GM12878 (cell line): Measurements from ENCODE around the gene NAV2. TPM values are rescaled to one million over a fixed set of nuclear protein-coding genes. Genes with fewer than 3 reads are reported as not detected.

Experiments
- ATAC-seq: fragments of 200-7000 bp; cut with Tn5 transposase; 3 replicates; pipeline ENCODE4 v1.9.1; 2020; ENCODE audit warnings: mild to moderate bottlenecking, moderate library complexity
- BruUV-seq: library from RNA; stranded (reverse); fragments of 400-500 nt; replicated peaks from 2 replicates; lab custom pipeline; 2021; lab: Mats Ljungman, UMichigan
- CTCF ChIA-PET: fragments of 300-600 bp; sonication (Branson Sonifier 250); formaldehyde crosslinking; extraction: SDS; loops from one replicate; lab custom pipeline; 2021; ENCODE audit warnings: inconsistent platforms; lab: Yijun Ruan, JAX
- POLR2A ChIA-PET: fragments of 350-600 bp; formaldehyde crosslinking; extraction: SDS; loops from one replicate; lab custom pipeline; 2021; ENCODE audit warnings: inconsistent platforms; lab: Charles Lee
- RAD21 ChIA-PET: fragments of 300-600 bp; sonication (Branson Sonifier 250); formaldehyde crosslinking; loops from one replicate; lab custom pipeline; 2023; ENCODE audit warnings: antibody characterized with exemption; ENCODE audit not compliant: unreplicated experiment; lab: Charles Lee
- SMC1A ChIA-PET: fragments of 300-600 bp; sonication (Branson Sonifier 250); formaldehyde crosslinking; loops from one replicate; lab custom pipeline; 2023; ENCODE audit not compliant: unreplicated experiment, uncharacterized antibody; lab: Charles Lee
- DNase-seq: peaks from one replicate; pipeline ENCODE4 v3.0.0-alpha.2; 2011; ENCODE audit warnings: low read depth, low spot score
- FAIRE-seq: peaks from 3 replicates; lab custom pipeline; 2011; peaks lifted over from hg19 to GRCh38; lab: Jason Lieb, UNC
- H2AFZ ChIP-seq: 2 replicates; pipeline ENCODE4 v1.6.0; 2011; ENCODE audit warnings: low read depth, low read length, control low read depth; ENCODE audit not compliant: control insufficient read depth
- H3K27ac ChIP-seq: 2 replicates; pipeline ENCODE4 v1.5.1; 2011; ENCODE audit warnings: control low read depth; ENCODE audit not compliant: control insufficient read depth, insufficient read depth
- H3K27me3 ChIP-seq, 2 experiments: replicated peaks in 1 of 2; 2 replicates each; pipeline versions ENCODE4 v1.6.0 to v1.6.1; 2011; ENCODE audit warnings: low read length in 1 of 2; ENCODE audit not compliant: control insufficient read depth in 2 of 2, insufficient read depth in 2 of 2
- H3K36me3 ChIP-seq, 2 experiments: 2 replicates each; pipeline ENCODE4 v1.5.1; 2011; ENCODE audit warnings: low read length in 1 of 2; ENCODE audit not compliant: control insufficient read depth in 2 of 2, insufficient read depth in 2 of 2
- H3K4me1 ChIP-seq: 2 replicates; pipeline ENCODE4 v1.6.1; 2011; ENCODE audit warnings: mild to moderate bottlenecking, low read length, moderate library complexity, mixed read lengths; ENCODE audit not compliant: control insufficient read depth, insufficient read depth
- H3K4me2 ChIP-seq: 2 replicates; pipeline ENCODE4 v1.6.0; 2011; ENCODE audit warnings: control low read depth; ENCODE audit not compliant: control insufficient read depth, insufficient read depth
- H3K4me3 ChIP-seq: fragments of 200-600 bp; sonication (generic); 2 replicates; pipeline ENCODE4 v1.5.1; 2016
- H3K79me2 ChIP-seq: 2 replicates; pipeline ENCODE4 v1.6.0; 2011; ENCODE audit warnings: low read length; ENCODE audit not compliant: control insufficient read depth, insufficient read depth
- H3K9ac ChIP-seq: 2 replicates; pipeline ENCODE4 v1.8.0; 2011; ENCODE audit warnings: low read length, control low read depth, mixed read lengths; ENCODE audit not compliant: control insufficient read depth, insufficient read depth
- H3K9me3 ChIP-seq: replicated peaks from 3 replicates; pipeline ENCODE4 v1.5.1; 2011; ENCODE audit warnings: mild to moderate bottlenecking, low read length; ENCODE audit not compliant: control insufficient read depth, insufficient read depth
- H4K20me1 ChIP-seq: 2 replicates; pipeline ENCODE4 v1.6.0; 2011; ENCODE audit not compliant: control insufficient read depth, insufficient read depth
- CHD2 ChIP-seq: IDR thresholded peaks from 2 replicates; pipeline ENCODE4 v1.6.1; 2011; ENCODE audit warnings: low read depth, low read length, improper control_type of control experiment, borderline replicate concordance
- IRF4 ChIP-seq: IDR thresholded peaks from 2 replicates; pipeline ENCODE4 v1.6.1; 2011; ENCODE audit warnings: low read depth, low read length
- PAX5 ChIP-seq: IDR thresholded peaks from 2 replicates; pipeline ENCODE4 v1.6.1; 2011; ENCODE audit warnings: low read depth, low read length, borderline replicate concordance
- WGBS: methylation state at CpG from one replicate; pipeline ENCODE4 v1.1.6; 2016; ENCODE audit warnings: low lambda C conversion rate; ENCODE audit not compliant: insufficient replicate concordance, insufficient coverage; ENCODE audit errors: missing lambda C conversion rate; 5-methylcytosine and 5-hydroxymethylcytosine counted together
- in situ Hi-C: fragments of 300-500 bp; cut with MboI; formaldehyde crosslinking; loops from 9 replicates; pipeline ENCODE4 v1.14.3; 2018; ENCODE audit warnings: mixed read lengths
- intact Hi-C: fragments of 100-400 bp; cut with micrococcal nuclease; formaldehyde crosslinking; loops from one replicate; pipeline ENCODE4 v1.14.2; 2022; ENCODE audit not compliant: unreplicated experiment
- polyA plus RNA-seq, 11 experiments: library from polyadenylated mRNA; depleted of rRNA in 4 of 11; unstranded in 6 of 11; stranded (reverse) in 5 of 11; fragments of >200 nt; fragmentation: Nextera tagmentation in 4 of 11; fragmentation: Illumina TruSeq in 1 of 11; extraction: Ambion mirVana in 4 of 11; extraction: Trizol in 1 of 11; gene quantifications; 1 replicate in 1 of 11; 2 replicates in 10 of 11; pipeline versions ENCODE4 v1.2.1 to v1.2.3, GENCODE V29; 2011 to 2016; ENCODE audit warnings: inconsistent platforms in 2 of 11, missing spikeins in 2 of 11, low read depth in 1 of 11
- total RNA-seq, 4 experiments: library from RNA; depleted of rRNA in 3 of 4; stranded (reverse); fragments of >200 nt in 3 of 4; fragmentation: Illumina TruSeq in 1 of 4; extraction: Trizol in 1 of 4; gene quantifications; 2 replicates each; pipeline versions ENCODE4 v1.2.1 to v1.2.3, GENCODE V29; 2013 to 2021
- TF ChIP-seq, protein P1 (sequence below): IDR thresholded peaks from 2 replicates; pipeline ENCODE4 v1.6.1; 2012; ENCODE audit warnings: low read depth, low read length, improper control_type of control experiment
- TF ChIP-seq, protein P2 (sequence below): fragments of 450-650 bp; IDR thresholded peaks from 2 replicates; pipeline ENCODE4 v1.6.1; 2018; ENCODE audit warnings: mild to moderate bottlenecking, low read depth, moderate library complexity; ENCODE audit not compliant: partially characterized antibody

The NAV2 gene
- total and polyA plus RNA-seq, 10 of the 15 experiments (the other 5 are each of a cell fraction or from before 2014, with no cell fraction given): 0.35 to 6.1 (median 1.1) TPM

DNA sequence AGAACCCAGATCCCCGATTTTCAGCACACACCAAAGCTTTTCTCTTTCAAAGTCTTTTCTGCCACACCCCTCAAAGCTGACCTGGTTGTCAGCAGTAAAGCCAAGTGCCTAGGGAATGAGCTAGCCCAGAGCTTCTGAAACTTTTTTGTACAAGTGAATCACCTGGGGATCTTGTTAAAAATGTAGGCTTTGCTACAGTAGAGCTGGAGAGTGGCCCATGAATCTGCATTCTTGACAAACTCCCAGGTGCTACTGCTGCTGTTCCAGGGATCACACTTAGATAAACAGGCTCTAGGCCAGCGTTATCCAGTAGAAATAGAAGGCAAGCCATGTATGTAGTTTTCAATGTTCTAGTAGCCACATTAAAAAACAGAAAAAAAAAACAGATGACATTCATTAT is 21.8 kb upstream of the NAV2 start:
- H3K4me2 ChIP-seq: no peak overlapping the region
- no peaks in the 10 kb centered on the region for H3K9me3 ChIP-seq
- WGBS: 2% methylated on average over 2 of the region's 2 CpGs
- peaks cover 0 to 4% of the 10 kb centered on the region in 2 experiments; a peak in 3 of 4 replicates for H3K27me3 ChIP-seq
- in situ Hi-C loops (no loop called here), intact Hi-C loops (no loop called here)
- no peak for FAIRE-seq
- H3K36me3 ChIP-seq: no peaks in the 10 kb centered on the region
- POLR2A ChIA-PET: no interaction called here
- TF ChIP-seq IRF4 (no peak), PAX5 (no peak), CHD2 (no peak)
- TF ChIP-seq, protein P1, sequence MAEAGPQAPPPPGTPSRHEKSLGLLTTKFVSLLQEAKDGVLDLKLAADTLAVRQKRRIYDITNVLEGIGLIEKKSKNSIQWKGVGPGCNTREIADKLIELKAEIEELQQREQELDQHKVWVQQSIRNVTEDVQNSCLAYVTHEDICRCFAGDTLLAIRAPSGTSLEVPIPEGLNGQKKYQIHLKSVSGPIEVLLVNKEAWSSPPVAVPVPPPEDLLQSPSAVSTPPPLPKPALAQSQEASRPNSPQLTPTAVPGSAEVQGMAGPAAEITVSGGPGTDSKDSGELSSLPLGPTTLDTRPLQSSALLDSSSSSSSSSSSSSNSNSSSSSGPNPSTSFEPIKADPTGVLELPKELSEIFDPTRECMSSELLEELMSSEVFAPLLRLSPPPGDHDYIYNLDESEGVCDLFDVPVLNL: no peak
- TF ChIP-seq, protein P2, sequence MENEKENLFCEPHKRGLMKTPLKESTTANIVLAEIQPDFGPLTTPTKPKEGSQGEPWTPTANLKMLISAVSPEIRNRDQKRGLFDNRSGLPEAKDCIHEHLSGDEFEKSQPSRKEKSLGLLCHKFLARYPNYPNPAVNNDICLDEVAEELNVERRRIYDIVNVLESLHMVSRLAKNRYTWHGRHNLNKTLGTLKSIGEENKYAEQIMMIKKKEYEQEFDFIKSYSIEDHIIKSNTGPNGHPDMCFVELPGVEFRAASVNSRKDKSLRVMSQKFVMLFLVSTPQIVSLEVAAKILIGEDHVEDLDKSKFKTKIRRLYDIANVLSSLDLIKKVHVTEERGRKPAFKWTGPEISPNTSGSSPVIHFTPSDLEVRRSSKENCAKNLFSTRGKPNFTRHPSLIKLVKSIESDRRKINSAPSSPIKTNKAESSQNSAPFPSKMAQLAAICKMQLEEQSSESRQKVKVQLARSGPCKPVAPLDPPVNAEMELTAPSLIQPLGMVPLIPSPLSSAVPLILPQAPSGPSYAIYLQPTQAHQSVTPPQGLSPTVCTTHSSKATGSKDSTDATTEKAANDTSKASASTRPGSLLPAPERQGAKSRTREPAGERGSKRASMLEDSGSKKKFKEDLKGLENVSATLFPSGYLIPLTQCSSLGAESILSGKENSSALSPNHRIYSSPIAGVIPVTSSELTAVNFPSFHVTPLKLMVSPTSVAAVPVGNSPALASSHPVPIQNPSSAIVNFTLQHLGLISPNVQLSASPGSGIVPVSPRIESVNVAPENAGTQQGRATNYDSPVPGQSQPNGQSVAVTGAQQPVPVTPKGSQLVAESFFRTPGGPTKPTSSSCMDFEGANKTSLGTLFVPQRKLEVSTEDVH: no peak
- H3K27ac ChIP-seq: no peak overlapping the region
- H2AFZ ChIP-seq: no peak overlapping the region
- RAD21 ChIA-PET: no interaction called here
- SMC1A ChIA-PET: no interaction called here
- no peak overlapping the region for H3K4me3 ChIP-seq
- no peak overlapping the region for H3K9ac ChIP-seq
- DNase-seq: no peak
- ATAC-seq: no peak
- no TSS peak for BruUV-seq
- H3K79me2 ChIP-seq: no peaks in the 10 kb centered on the region
- CTCF ChIA-PET: no interaction called here
- H4K20me1 ChIP-seq: no peaks in the 10 kb centered on the region
- H3K4me1 ChIP-seq: no peaks in the 10 kb centered on the region
